ENCODE data around the gene ALDH3B1. TPM values are rescaled to one million over a fixed set of nuclear protein-coding genes. Genes with fewer than 3 reads are reported as not detected.
A peak's percentile ranks its signal among the peaks of the same experiment; 100 is the strongest.

ALDH3B1 gene
- total RNA-seq, 2 donors from 2014 or later, result 15.2 to 18.4 TPM

- peak; percentile 67 to 82 (median 76) for DNase-seq
- peak overlapping the region in 1 of 2 donors; percentile 61 for H3K4me3 ChIP-seq
- H3K4me1 ChIP-seq, result peaks cover 83% of the 10 kb centered on the region
- no peaks in the 10 kb centered on the region for H3K27me3 ChIP-seq
- H3K36me3 ChIP-seq (replicated peaks in 1 of 2; ENCODE audit: insufficient read depth in 1 of 2, low read depth in 2 of 2), result peaks cover 7 to 8% of the 10 kb centered on the region in 2 donors
- H3K9me3 ChIP-seq, result no peaks in the 10 kb centered on the region
- TF ChIP-seq CTCF (IDR thresholded peaks at IDR 0.05), result no peak
- peak; percentile 26 to 73 (median 70) for TF ChIP-seq POLR2A (IDR thresholded peaks at IDR 0.05)
- WGBS, 2 donors, result 4 to 5% methylated on average over 7 to 22 of the region's 22 CpGs
- H3K27ac ChIP-seq, result peak overlapping the region; percentile 86 to 96 (median 96)
- peak; percentile 23 for ATAC-seq
- intact Hi-C loops (cut with DNase I), result no loop called here
These were observed 30.2 kb downstream of the ALDH3B1 start for GRCh38 chr11:68040101-68040956.

- H3K4me1 ChIP-seq, result peaks cover 85% of the 10 kb centered on the region
- TF ChIP-seq POLR2A (IDR thresholded peaks at IDR 0.05), result no peak
- no peak for TF ChIP-seq CTCF (IDR thresholded peaks at IDR 0.05)
- no peak for ATAC-seq
- peak overlapping the region; percentile 86 to 96 (median 96) for H3K27ac ChIP-seq
- DNase-seq, result peak; percentile 66 to 85 (median 74)
- H3K9me3 ChIP-seq, result no peaks in the 10 kb centered on the region
- H3K27me3 ChIP-seq, result no peaks in the 10 kb centered on the region
- 8 to 33% methylated on average over 2 to 22 of the region's 23 CpGs for WGBS, 2 donors
- intact Hi-C loops (cut with DNase I), result no loop called here
- H3K4me3 ChIP-seq, result peak overlapping the region in 1 of 2 donors; percentile 61
- peaks cover 7 to 9% of the 10 kb centered on the region in 2 donors for H3K36me3 ChIP-seq (replicated peaks in 1 of 2; ENCODE audit: insufficient read depth in 1 of 2, low read depth in 2 of 2)
These were observed 30.9 kb downstream of the ALDH3B1 start for GRCh38 chr11:68040957-68041591.

- peak in 2 of 3 donors; percentile 22 to 52 for TF ChIP-seq POLR2A (IDR thresholded peaks at IDR 0.05)
- TF ChIP-seq CTCF (IDR thresholded peaks at IDR 0.05), result no peak
- intact Hi-C loops (cut with DNase I), result no loop called here
- Histone ChIP-seq H3K36me3 (replicated peaks in 1 of 2; ENCODE audit: insufficient read depth in 1 of 2, low read depth in 2 of 2) (peaks cover 7 to 9% of the 10 kb centered on the region in 2 donors), H3K9me3 (no peaks in the 10 kb centered on the region), H3K27me3 (no peaks in the 10 kb centered on the region), H3K4me1 (peaks cover 86% of the 10 kb centered on the region), H3K27ac (peak overlapping the region; percentile 86 to 96 (median 96)), H3K4me3 (no peak overlapping the region)
- no peak for ATAC-seq
- DNase-seq, result peak in 1 of 4 donors; percentile 17
- 26 to 38% methylated on average over 4 to 12 of the region's 12 CpGs for WGBS, 2 donors
These were observed 31.6 kb downstream of the ALDH3B1 start for GRCh38 chr11:68041617-68042218.

- Histone ChIP-seq H3K36me3 (replicated peaks in 1 of 2; ENCODE audit: insufficient read depth in 1 of 2, low read depth in 2 of 2) (peaks cover 7 to 9% of the 10 kb centered on the region in 2 donors), H3K4me1 (peaks cover 86% of the 10 kb centered on the region), H3K27me3 (no peaks in the 10 kb centered on the region), H3K4me3 (no peak overlapping the region), H3K9me3 (no peaks in the 10 kb centered on the region), H3K27ac (peak overlapping the region; percentile 86 to 96 (median 96))
- no peak for TF ChIP-seq POLR2A (IDR thresholded peaks at IDR 0.05)
- TF ChIP-seq CTCF (IDR thresholded peaks at IDR 0.05), result no peak
- WGBS, 2 donors, result 40 to 43% methylated on average over 1 to 26 of the region's 27 CpGs
- intact Hi-C loops (cut with DNase I), result no loop called here
- DNase-seq (peak in 2 of 4 donors; percentile 43 to 46), ATAC-seq (no peak)
These were observed 32.3 kb downstream of the ALDH3B1 start for GRCh38 chr11:68042219-68043028.

Measured in body of pancreas (tissue), 4 donors.